Right cardiac atrium (tissue), 5 donors: ENCODE results near the gene PITPNC1. TPM values are rescaled to one million over a fixed set of nuclear protein-coding genes. Genes with fewer than 3 reads are reported as not detected.

ENCODE experiments used
- ATAC-seq, 2 donors: fragments of 200-7000 bp; cut with Tn5 transposase; one replicate each; pipeline versions ENCODE4 v1.8.0 to v1.9.1; 2020; ENCODE audit warnings: moderate library complexity in 2 of 2, mild to moderate bottlenecking in 1 of 2
- DNase-seq, 3 donors: peaks; one replicate each; pipeline ENCODE4 v3.0.0-alpha.2; 2020
- H3K27ac ChIP-seq: one replicate; pipeline ENCODE4 v1.5.1; 2013; ENCODE audit warnings: mild to moderate bottlenecking, low read length, control low read depth, moderate library complexity
- H3K27me3 ChIP-seq: one replicate; pipeline ENCODE4 v1.6.1; 2013; ENCODE audit not compliant: control insufficient read depth, insufficient read depth
- H3K4me1 ChIP-seq: one replicate; pipeline ENCODE4 v1.6.1; 2013; ENCODE audit warnings: low read length; ENCODE audit not compliant: control insufficient read depth, insufficient read depth
- H3K4me3 ChIP-seq: one replicate; pipeline ENCODE4 v1.5.1; 2013; ENCODE audit warnings: low read length, control low read depth
- H3K9me3 ChIP-seq: one replicate; pipeline ENCODE4 v1.6.1; 2013; ENCODE audit warnings: low read length; ENCODE audit not compliant: control insufficient read depth
- WGBS: extraction: QIAGEN DNeasy Blood & Tissue Kit; methylation state at CpG from one replicate; pipeline ENCODE4 v1.1.7; 2013; 5-methylcytosine and 5-hydroxymethylcytosine counted together
- intact Hi-C, 4 donors: fragments of 100-400 bp; cut with DNase I; formaldehyde crosslinking; loops; one replicate each; pipeline versions ENCODE4 v1.11.0 to v1.14.0; 2022 to 2023
- polyA plus RNA-seq: library from polyadenylated mRNA; stranded (reverse); fragments of 200-250 nt; gene quantifications from one replicate; pipeline ENCODE4 v1.2.3, GENCODE V29; 2013
- total RNA-seq, 4 donors: library from RNA; stranded (reverse); fragmentation: NEBNext Ultra II Directional; extraction: Animal tissue kit (Norgen Biotek cat#: 25700); gene quantifications; one replicate each; pipeline ENCODE4 v1.2.1, GENCODE V29; 2021
- donor health status: healthy with polysubstance abuse.
- donor health status: DM: no; HTN: yes; CAD: no.
- donor health status: DM: no; HTN: no; CAD: no.
- donor health status: DM: no; HTN: yes; CAD: no; lungs with severe emphysema.
- donor health status: DM: yes; HTN: yes; CAD: no.

PITPNC1 gene
- total and polyA plus RNA-seq, 5 donors = 8.6 to 29.7 (median 24.1) TPM

DNA sequence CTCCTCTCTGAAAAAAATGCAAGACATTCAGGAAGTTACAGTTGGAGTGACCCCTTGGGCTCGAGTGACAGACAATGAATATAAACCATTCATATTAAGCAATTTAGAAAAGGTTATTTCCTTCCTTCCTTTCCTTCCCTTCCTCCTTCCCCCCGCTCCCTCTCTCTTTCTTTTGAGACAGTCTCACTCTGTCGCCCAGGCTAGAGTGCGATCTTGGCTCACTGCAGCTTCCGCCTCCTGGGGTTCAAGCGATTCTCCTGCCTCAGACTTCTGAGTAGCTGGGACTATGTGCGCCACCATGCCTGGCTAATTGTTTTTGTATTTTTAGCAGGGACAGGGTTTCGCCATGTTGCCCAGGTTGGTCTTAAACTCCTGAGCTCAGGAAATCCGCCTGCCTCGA lies 23.9 kb upstream of the PITPNC1 start:
- DNase-seq = no peak
- intact Hi-C loops = no loop called here
- Histone ChIP-seq H3K4me3 (no peak overlapping the region), H3K4me1 (no peaks in the 10 kb centered on the region), H3K27me3 (no peaks in the 10 kb centered on the region), H3K27ac (no peak overlapping the region), H3K9me3 (no peaks in the 10 kb centered on the region)
- ATAC-seq = no peak
- 84% methylated on average over 10 of the region's 10 CpGs for WGBS

DNA sequence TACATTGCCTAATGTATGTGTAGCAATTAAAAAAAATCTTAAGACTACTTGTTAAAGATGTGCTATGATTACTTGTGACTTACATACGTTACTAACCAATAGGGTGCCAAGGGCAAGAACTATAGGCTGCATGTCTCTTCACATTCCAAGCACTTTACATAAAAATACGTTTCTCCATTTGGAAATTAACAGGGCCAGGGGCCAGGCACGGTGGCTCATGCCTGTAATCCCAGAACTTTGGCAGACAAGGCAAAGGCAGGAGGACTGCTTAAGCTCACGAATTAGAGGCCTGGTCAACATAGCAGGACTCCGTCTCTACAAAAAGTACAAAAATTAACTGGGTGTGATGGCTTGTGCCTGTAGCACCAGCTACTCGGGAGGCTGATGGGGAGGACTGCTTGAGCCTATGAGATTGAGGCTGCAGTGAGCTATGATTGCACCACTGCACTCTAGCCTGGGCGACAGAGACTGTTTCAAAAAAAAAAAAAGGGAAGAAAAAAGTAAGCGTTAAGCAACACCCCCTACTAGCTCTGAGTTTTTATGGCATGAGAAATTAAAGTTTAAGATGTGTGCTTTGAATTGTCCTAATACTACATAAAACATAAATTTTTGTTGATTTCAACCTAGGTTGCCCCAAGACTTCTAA lies 23.0 kb upstream of the PITPNC1 start:
- ATAC-seq = peak in 1 of 2 donors; percentile 41
- Histone ChIP-seq H3K4me3 (no peak overlapping the region), H3K9me3 (no peaks in the 10 kb centered on the region), H3K27ac (no peak overlapping the region), H3K27me3 (no peaks in the 10 kb centered on the region), H3K4me1 (no peaks in the 10 kb centered on the region)
- DNase-seq = no peak
- WGBS = 82% methylated on average over 8 of the region's 8 CpGs
- intact Hi-C loops = no loop called here

DNA sequence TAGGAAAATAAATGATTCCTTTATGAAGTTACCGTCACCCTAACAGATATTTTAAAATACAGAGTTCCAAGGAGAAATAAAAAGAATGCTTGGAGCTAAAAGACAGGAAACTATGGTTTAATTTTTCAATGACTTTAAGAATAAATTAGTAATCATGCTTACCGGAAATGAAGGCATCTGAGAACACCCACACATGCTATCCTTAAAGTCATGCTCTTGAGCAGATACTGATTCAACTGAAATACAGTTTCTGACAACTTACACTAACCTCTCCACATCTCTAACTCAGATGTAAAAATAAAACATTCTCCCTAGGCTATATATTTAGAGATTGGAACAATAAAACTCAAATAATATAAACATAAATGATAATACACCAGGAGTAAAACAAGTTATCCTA lies 18.5 kb upstream of the PITPNC1 start:
- Histone ChIP-seq H3K27me3 (no peaks in the 10 kb centered on the region), H3K4me1 (peaks cover 5% of the 10 kb centered on the region), H3K27ac (no peak overlapping the region), H3K9me3 (no peaks in the 10 kb centered on the region), H3K4me3 (no peak overlapping the region)
- DNase-seq (no peak), ATAC-seq (no peak)
- intact Hi-C loops = no loop called here
- WGBS = 56% methylated on average over 2 of the region's 2 CpGs

DNA sequence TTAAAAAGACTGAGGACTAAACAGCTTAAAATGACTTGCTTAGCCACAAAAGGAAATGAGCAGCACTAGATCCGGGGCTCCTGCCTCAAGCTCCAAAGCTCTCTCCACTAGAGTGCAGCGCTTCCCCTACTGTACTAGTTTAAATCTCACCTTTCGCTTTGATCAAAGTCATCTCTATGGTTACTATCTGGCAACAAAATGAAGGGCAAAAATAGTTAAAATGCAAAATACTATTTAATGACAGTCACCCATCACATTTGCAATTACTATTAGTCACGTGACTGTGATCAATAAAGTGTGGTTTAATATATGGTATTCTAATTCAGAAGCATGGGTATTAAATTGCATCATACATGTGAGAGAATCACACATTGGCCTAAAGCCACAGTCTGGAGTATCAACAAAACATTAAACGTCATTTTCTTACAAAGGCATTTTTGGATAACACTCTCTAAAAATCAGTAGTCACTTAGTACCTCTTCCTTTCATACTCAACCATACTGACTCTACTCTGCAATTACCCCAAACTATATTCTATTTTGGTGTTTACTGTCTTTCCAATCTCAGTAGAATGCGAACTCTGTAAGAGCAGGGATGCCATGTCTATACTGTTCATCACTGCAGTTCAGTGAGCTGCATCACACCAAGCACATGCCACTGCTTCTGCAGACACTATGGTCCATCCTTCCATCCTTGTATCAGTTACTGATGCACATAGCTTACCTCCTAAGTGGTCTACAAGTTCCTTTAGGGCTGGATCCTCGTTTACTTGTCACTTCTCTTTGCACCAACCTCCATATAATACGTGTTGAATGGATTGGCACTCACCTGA lies 16.9 kb upstream of the PITPNC1 start:
- H3K4me1 ChIP-seq = peaks cover 5% of the 10 kb centered on the region
- H3K9me3 ChIP-seq = no peaks in the 10 kb centered on the region
- DNase-seq = peak in 1 of 3 donors; percentile 36
- no peak overlapping the region for H3K4me3 ChIP-seq
- H3K27ac ChIP-seq = peak overlapping the region; percentile 26
- peak; percentile 21 to 42 for ATAC-seq
- no peaks in the 10 kb centered on the region for H3K27me3 ChIP-seq
- intact Hi-C loops = loop anchor here in 1 of 4 donors (10.0 kb wide), 1 partner anchor 355 kb away; the partner anchor contains the start of gene NOL11
- 57% methylated on average over 8 of the region's 8 CpGs for WGBS

DNA sequence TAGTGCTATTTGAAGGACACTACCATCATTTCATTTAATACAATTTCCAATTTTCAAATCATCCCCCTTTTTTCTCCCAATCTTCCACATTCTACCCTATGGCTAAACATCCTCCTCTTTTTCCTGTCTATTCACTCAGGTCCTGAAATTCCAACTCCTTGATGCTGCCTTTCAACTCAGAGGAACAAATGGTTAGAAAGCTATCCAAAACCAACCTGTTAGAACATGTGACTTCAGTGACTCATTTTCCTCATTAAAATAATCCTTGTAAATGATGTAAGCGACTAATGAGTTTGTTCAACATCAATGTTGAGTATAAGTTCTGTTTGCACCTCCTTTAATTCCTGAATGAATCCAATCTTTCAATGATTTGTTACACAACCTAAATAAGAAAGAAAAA lies 16.2 kb upstream of the PITPNC1 start:
- H3K27ac ChIP-seq = no peak overlapping the region
- DNase-seq (no peak), ATAC-seq (no peak)
- H3K4me1 ChIP-seq = peaks cover 5% of the 10 kb centered on the region
- no peaks in the 10 kb centered on the region for H3K9me3 ChIP-seq
- 94% methylated on average over 1 of the region's 1 CpG for WGBS
- no peak overlapping the region for H3K4me3 ChIP-seq
- intact Hi-C loops = loop anchor here in 1 of 4 donors (10.0 kb wide), 1 partner anchor 354 kb away; the partner anchor contains the start of gene NOL11
- no peaks in the 10 kb centered on the region for H3K27me3 ChIP-seq

DNA sequence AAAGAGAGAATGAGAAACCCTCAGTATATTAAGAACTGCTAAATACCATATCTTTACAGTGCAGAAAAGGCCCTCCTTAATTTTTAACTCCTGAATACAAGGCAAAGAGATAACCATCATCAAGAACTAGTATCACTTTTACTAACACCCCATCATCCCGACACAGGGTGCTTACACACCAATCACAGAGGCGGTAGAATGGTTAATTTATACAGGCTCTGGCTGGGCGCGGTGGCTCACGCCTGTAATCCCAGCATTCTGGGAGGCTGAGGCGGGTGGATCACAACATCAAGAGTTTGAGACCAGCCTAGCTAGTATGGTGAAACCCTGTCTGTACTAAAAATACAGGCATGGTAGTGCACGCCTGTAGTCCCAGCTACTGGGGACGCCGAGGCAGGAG lies 14.9 kb upstream of the PITPNC1 start:
- ATAC-seq (no peak), DNase-seq (no peak)
- Histone ChIP-seq H3K4me1 (peaks cover 5% of the 10 kb centered on the region), H3K27me3 (no peaks in the 10 kb centered on the region), H3K4me3 (no peak overlapping the region), H3K9me3 (no peaks in the 10 kb centered on the region), H3K27ac (no peak overlapping the region)
- intact Hi-C loops = loop anchor here in 1 of 4 donors (10.0 kb wide), 1 partner anchor 353 kb away; the partner anchor contains the start of gene NOL11
- WGBS = 93% methylated on average over 9 of the region's 9 CpGs

DNA sequence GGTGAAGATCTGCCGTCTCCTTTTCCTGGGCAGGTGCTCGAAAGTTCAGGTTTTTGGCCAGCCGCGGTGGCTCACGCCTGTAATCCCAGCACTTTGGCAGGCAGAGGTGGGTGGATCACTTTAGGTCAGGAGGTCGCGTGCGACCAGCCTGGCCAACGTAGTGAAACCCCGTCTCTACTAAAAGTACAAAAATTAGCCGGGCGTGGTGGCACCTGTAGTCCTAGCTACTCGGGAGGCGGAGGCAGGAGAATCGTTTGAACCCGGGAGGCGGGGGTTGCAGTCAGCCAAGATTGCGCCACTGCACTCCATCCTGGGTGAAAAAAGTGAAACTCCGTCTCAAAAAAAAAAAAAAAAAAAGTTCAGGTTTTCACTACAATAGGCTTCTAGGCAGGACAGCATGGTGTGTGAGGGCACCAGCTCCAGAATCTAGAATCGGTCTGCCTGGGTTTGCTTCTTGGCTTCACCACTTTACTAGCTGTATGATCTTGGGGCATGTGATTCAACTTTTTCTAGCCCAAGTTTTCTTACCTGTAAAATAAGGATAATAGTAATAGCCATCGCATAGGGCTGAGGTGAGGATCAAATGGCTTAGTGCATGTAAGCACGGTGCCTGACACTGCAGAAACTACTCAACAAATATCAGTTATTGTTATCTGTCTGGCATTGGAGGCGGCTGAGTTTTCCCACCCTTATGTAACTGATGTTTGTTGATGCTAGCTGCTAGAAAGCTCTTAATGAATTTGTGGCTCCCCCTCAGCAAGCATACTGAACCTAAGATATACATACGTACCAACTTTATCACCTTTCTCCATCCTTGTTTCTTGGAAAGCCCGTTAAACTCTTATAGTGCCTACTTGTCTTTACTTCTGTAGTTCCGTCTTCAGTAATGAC lies 12.0 kb upstream of the PITPNC1 start:
- ATAC-seq (no peak), DNase-seq (peak in 1 of 3 donors; percentile 47)
- intact Hi-C loops = loop anchor here in 1 of 4 donors (10.0 kb wide), 1 partner anchor 350 kb away; the partner anchor contains the start of gene NOL11
- Histone ChIP-seq H3K4me1 (peaks cover 5% of the 10 kb centered on the region), H3K27me3 (no peaks in the 10 kb centered on the region), H3K4me3 (peak overlapping the region; percentile 81), H3K9me3 (no peaks in the 10 kb centered on the region), H3K27ac (no peak overlapping the region)
- 53% methylated on average over 26 of the region's 26 CpGs for WGBS

DNA sequence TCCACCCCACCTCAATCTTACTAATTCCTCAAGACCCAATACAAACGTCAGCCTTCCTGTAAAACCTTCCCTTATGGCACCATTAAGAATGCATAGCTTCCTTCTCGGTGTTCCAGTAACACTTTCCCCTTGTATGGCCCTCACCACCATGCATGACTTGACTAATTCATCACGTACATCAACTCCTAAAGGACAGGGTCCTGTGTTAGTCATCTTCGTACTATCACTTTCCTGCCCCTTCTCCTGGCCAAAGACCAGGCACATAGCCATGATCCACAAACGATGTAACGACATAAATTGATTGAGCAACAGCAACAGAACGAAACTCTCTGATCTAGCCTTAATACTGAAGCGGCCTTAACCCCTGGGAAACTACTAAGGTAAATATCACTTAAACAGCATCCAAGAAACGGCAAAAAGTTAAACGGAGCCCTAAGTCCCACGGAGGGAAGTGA lies 11.3 kb upstream of the PITPNC1 start:
- Histone ChIP-seq H3K27me3 (no peaks in the 10 kb centered on the region), H3K4me1 (peaks cover 2% of the 10 kb centered on the region), H3K9me3 (no peaks in the 10 kb centered on the region), H3K27ac (peak overlapping the region; percentile 79), H3K4me3 (peak overlapping the region; percentile 81)
- intact Hi-C loops = loop anchor here in 1 of 4 donors (10.0 kb wide), 1 partner anchor 349 kb away; the partner anchor contains the start of gene NOL11
- no peak for DNase-seq
- WGBS = under 1% methylated on average over 11 of the region's 11 CpGs
- peak; percentile 8 to 60 for ATAC-seq

DNA sequence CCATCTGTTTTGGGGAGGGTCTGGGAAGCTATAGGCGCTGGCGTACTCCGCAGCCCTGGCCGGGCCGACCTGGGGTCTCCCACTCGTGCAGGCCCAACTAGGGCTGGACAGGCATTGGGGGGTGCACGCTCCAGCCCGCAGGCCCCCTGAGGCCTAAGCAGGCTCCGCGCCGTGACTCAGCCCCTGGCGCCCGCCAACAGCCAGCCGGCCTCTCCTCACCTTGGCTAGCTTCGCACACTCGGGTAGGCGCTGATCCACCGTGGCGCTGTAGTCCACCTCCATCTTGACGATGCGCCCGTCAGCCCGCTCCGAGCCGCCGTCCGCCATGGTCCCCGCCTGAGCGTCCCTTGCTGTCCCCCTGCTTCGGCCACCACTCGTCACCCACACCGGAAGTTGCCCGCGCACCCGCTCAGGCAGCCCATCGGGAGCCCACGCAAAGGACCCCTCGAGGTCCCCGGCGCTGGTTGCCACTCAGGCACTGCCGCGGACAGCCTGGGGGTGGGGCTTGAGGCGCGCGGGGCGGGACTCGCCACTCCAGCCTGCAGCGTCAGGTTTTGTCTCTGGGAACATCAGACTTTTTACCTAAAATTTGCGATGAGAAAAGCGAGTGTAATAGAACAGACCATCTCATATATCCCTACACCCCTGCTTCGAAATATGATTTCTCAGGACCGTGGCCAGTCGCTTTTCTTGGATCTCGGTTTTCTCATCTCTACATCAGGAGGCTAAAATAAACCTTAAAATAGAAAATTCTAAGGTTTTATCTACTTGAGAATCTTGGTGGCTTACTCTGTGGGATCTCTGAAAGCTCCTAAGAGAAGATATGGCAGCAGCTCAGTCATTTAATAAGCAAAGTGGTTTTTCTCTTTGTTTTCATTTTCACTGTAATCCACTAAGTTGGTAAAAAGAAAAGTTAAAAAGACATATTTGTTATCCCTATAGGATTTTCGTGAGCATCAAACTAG lies 10.6 kb upstream of the PITPNC1 start, which contains the start of gene PSMD12:
Gene PSMD12, minus strand, starts transcription at position 385 of the 965 bp plus-strand sequence. Its CDS starts 58 bp downstream, at position 327.
- 1% methylated on average over 55 of the region's 55 CpGs for WGBS
- peaks cover 2% of the 10 kb centered on the region for H3K4me1 ChIP-seq
- peak; percentile 94 to 98 (median 98) for DNase-seq
- intact Hi-C loops = loop anchor here in 1 of 4 donors (10.0 kb wide), 1 partner anchor 348 kb away; the partner anchor contains the start of gene NOL11
- H3K27ac ChIP-seq = peak within 1 kb of the TSS; percentile 79
- H3K4me3 ChIP-seq = peak within 1 kb of the TSS; percentile 81
- ATAC-seq = peak; percentile 95 to 98
- H3K9me3 ChIP-seq = no peaks in the 10 kb centered on the region
- H3K27me3 ChIP-seq = no peaks in the 10 kb centered on the region
